DMS153 treated with DMSO at 0.1 percent for 48 hours (cell line): ENCODE results near the gene LRCOL1.

Source experiments
- DNase-seq: peaks from one replicate; lab custom pipeline; 2025; ENCODE audit not compliant: unreplicated experiment; lab: John Stamatoyannopoulos, UW

LRCOL1 gene

GRCh38 chr12:132569856-132570480, 40.4 kb downstream of the LRCOL1 start:
- no peak for DNase-seq

- no peak for DNase-seq
Observed at GRCh38 chr12:132568826-132569480, 41.4 kb downstream of the LRCOL1 start.

- no peak for DNase-seq
Observed at GRCh38 chr12:132568301-132568700, 42.1 kb downstream of the LRCOL1 start.

GRCh38 chr12:132566516-132567131, 43.8 kb downstream of the LRCOL1 start:
- DNase-seq = no peak

- no peak for DNase-seq
Observed at GRCh38 chr12:132565365-132565764, 45.0 kb downstream of the LRCOL1 start.

- no peak for DNase-seq
Observed at GRCh38 chr12:132563911-132564310, 46.5 kb downstream of the LRCOL1 start.

GRCh38 chr12:132562489-132563021, 47.8 kb downstream of the LRCOL1 start:
- DNase-seq = no peak

GRCh38 chr12:132561427-132562156, 48.8 kb downstream of the LRCOL1 start:
- no peak for DNase-seq

- DNase-seq = peak; percentile 77
Observed at GRCh38 chr12:132560614-132561426, 49.6 kb downstream of the LRCOL1 start.

GRCh38 chr12:132560364-132560613, 50.1 kb downstream of the LRCOL1 start:
- DNase-seq = peak; percentile 7

- DNase-seq = peak; percentile 22
Observed at GRCh38 chr12:132559652-132560363, 50.6 kb downstream of the LRCOL1 start.

GRCh38 chr12:132558861-132559623, 51.3 kb downstream of the LRCOL1 start:
- peak; percentile 4 for DNase-seq

GRCh38 chr12:132558042-132558856, 52.1 kb downstream of the LRCOL1 start:
- DNase-seq = peak; percentile 33

- DNase-seq = no peak
Observed at GRCh38 chr12:132557291-132558015, 52.9 kb downstream of the LRCOL1 start.

- no peak for DNase-seq
Observed at GRCh38 chr12:132556801-132557200, 53.6 kb downstream of the LRCOL1 start.

GRCh38 chr12:132556216-132556615, 54.2 kb downstream of the LRCOL1 start:
- DNase-seq = no peak

- DNase-seq = no peak
Observed at GRCh38 chr12:132555686-132556085, 54.7 kb downstream of the LRCOL1 start.
